OCI-M2 (cell line): Measurements from ENCODE around the gene CROCC2.

Experiments
- DNase-seq: peaks from one replicate; lab custom pipeline; 2025; ENCODE audit not compliant: unreplicated experiment; lab: John Stamatoyannopoulos, UW

Gene CROCC2

GRCh38 chr2:240997856-240998705 is 91.9 kb downstream of the CROCC2 start, which contains the start of gene SNED1:
Gene SNED1 (plus strand): TSS chr2:240998618. CDS start chr2:240998838, 220 bp downstream.
- no peak for DNase-seq

- no peak for DNase-seq
Measured at GRCh38 chr2:240998706-240998994, 92.5 kb downstream of the CROCC2 start.

GRCh38 chr2:240998995-240999791 is 93.1 kb downstream of the CROCC2 start:
- no peak for DNase-seq

- DNase-seq = no peak
Measured at GRCh38 chr2:240999873-241000541, 93.9 kb downstream of the CROCC2 start.

- no peak for DNase-seq
Measured at GRCh38 chr2:241000831-241001321, 94.7 kb downstream of the CROCC2 start.

- no peak for DNase-seq
Measured at GRCh38 chr2:241001413-241002274, 95.5 kb downstream of the CROCC2 start.

- no peak for DNase-seq
Measured at GRCh38 chr2:241002275-241003046, 96.3 kb downstream of the CROCC2 start.

- no peak for DNase-seq
Measured at GRCh38 chr2:241003047-241003360, 96.9 kb downstream of the CROCC2 start.

- no peak for DNase-seq
Measured at GRCh38 chr2:241003369-241003768, 97.2 kb downstream of the CROCC2 start.

- no peak for DNase-seq
Measured at GRCh38 chr2:241003830-241004564, 97.9 kb downstream of the CROCC2 start.

- DNase-seq = no peak
Measured at GRCh38 chr2:241005569-241005968, 99.4 kb downstream of the CROCC2 start.

GRCh38 chr2:241006412-241006811 is 100.3 kb downstream of the CROCC2 start:
- no peak for DNase-seq

- no peak for DNase-seq
Measured at GRCh38 chr2:241007111-241007510, 101.0 kb downstream of the CROCC2 start.

- no peak for DNase-seq
Measured at GRCh38 chr2:241007880-241008710, 102.0 kb downstream of the CROCC2 start.

GRCh38 chr2:241008711-241009121 is 102.6 kb downstream of the CROCC2 start:
- no peak for DNase-seq

GRCh38 chr2:241009191-241009590 is 103.1 kb downstream of the CROCC2 start:
- no peak for DNase-seq

- DNase-seq = no peak
Measured at GRCh38 chr2:241009601-241010530, 103.7 kb downstream of the CROCC2 start.
